ENCODE results near the gene UBE3D.
"Not testable (repeated sequence)": the region's sequence is repeated elsewhere in the genome, so short reads cannot be mapped to it uniquely, and the experiment has no call there.

UBE3D gene

DNA sequence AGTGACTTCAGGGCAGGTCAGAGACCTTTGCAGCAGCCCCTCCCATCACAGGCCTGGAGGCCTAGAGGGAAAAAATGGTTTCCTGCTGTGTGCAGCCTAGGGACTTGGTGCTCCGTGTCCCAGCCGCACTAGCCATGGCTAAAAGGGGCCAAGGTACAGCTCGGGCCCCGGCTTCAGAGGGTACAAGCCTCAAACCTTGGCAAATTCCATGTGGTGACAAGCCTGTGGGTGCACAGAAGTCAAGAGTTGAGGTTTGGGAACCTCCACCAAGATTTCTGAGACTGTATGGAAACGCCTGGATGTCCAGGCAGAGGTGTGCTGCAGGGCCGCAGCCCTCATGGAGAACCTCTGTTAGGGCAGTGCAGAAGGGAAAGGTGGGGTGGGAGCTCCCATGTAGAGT, 34.0 kb downstream of the UBE3D start:
- H2BK15ac ChIP-seq (ENCODE audit: low read depth, poor library complexity, severe bottlenecking): no peak overlapping the region
- no peak overlapping the region for H2BK5ac ChIP-seq (ENCODE audit: low read depth, low read length, poor library complexity, severe bottlenecking)
- no peak overlapping the region for H3K4ac ChIP-seq (ENCODE audit: low read depth in 1 of 2, low read length in 2 of 2)
- H3K4me3 ChIP-seq (ENCODE audit: insufficient read depth in 1 of 2, low read depth in 1 of 2, low read length in 2 of 2): no peak overlapping the region
- no peak overlapping the region for H2AFZ ChIP-seq (ENCODE audit: low read depth, low read length)
- no peak overlapping the region for H2BK12ac ChIP-seq (ENCODE audit: low read length in 2 of 2)
- DNase-seq: no peak
- H3K4me1 ChIP-seq (ENCODE audit: control insufficient read depth, insufficient read depth, low read depth, low read length): no peaks in the 10 kb centered on the region
- 98% methylated on average over 6 of the region's 6 CpGs for WGBS
- no peak overlapping the region for H3K4me2 ChIP-seq (ENCODE audit: low read length, poor library complexity, severe bottlenecking)
- H3K14ac ChIP-seq (ENCODE audit: low read length in 2 of 2): no peak overlapping the region
- no peaks in the 10 kb centered on the region for H3K27me3 ChIP-seq (ENCODE audit: control insufficient read depth in 1 of 2, insufficient read depth in 1 of 2, low read length in 2 of 2)
- no peaks in the 10 kb centered on the region for H3K79me1 ChIP-seq (replicated peaks; ENCODE audit: low read length, poor library complexity, severe bottlenecking)
- peaks cover 18% of the 10 kb centered on the region for H3K9me3 ChIP-seq (ENCODE audit: control insufficient read depth, low read length)
- H3K18ac ChIP-seq (ENCODE audit: low read depth in 1 of 2, low read length in 2 of 2): no peak overlapping the region
- H2BK120ac ChIP-seq (ENCODE audit: low read depth, low read length): no peak overlapping the region
- H3K9ac ChIP-seq (ENCODE audit: low read length): no peak overlapping the region
- peaks cover 16 to 17% of the 10 kb centered on the region in 2 experiments for H3K36me3 ChIP-seq (ENCODE audit: control insufficient read depth in 1 of 2, insufficient read depth in 2 of 2, low read depth in 1 of 2, low read length in 2 of 2)
- H4K91ac ChIP-seq (ENCODE audit: low read length): no peak overlapping the region
- H2AK5ac ChIP-seq (ENCODE audit: low read length, severe bottlenecking): no peak overlapping the region
- no peak overlapping the region for H3K27ac ChIP-seq (ENCODE audit: low read length, poor library complexity, severe bottlenecking)
- no peak overlapping the region for H3K23ac ChIP-seq (ENCODE audit: low read length in 2 of 2)
- no peak overlapping the region for H4K8ac ChIP-seq (ENCODE audit: low read length)

DNA sequence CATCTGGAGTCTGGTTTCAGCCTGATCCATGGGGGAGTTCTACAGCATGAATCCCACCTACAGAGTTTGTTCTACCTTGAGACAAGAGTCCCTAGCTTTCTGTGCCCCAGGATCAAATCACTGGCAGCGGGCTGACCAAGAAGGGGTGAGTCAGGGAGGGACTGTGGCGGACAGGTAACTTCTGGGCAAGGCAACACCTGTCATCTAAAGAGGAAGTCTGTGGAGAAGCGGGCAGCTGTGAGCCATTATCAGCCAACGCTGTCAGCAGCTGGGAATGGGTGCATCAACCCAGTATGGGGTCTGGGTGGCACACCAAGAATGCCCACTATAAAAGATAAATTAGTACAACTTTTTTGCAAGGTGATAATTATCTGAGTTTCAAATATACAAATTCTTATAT, 45.9 kb downstream of the UBE3D start:
- H3K4me1 ChIP-seq (ENCODE audit: control insufficient read depth, insufficient read depth, low read depth, low read length): peaks cover 2% of the 10 kb centered on the region
- H4K91ac ChIP-seq (ENCODE audit: low read length): no peak overlapping the region
- H2BK12ac ChIP-seq (ENCODE audit: low read length in 2 of 2): no peak overlapping the region
- no peak overlapping the region for H3K18ac ChIP-seq (ENCODE audit: low read depth in 1 of 2, low read length in 2 of 2)
- WGBS: 85% methylated on average over 2 of the region's 4 CpGs
- H2AFZ ChIP-seq (ENCODE audit: low read depth, low read length): no peak overlapping the region
- no peak for DNase-seq
- H3K9ac ChIP-seq (ENCODE audit: low read length): no peak overlapping the region
- no peak overlapping the region for H2AK5ac ChIP-seq (ENCODE audit: low read length, severe bottlenecking)
- H3K14ac ChIP-seq (ENCODE audit: low read length in 2 of 2): no peak overlapping the region
- H3K27me3 ChIP-seq (ENCODE audit: control insufficient read depth in 1 of 2, insufficient read depth in 1 of 2, low read length in 2 of 2): no peaks in the 10 kb centered on the region
- H3K23ac ChIP-seq (ENCODE audit: low read length in 2 of 2): no peak overlapping the region
- H3K4me2 ChIP-seq (ENCODE audit: low read length, poor library complexity, severe bottlenecking): no peak overlapping the region
- H2BK120ac ChIP-seq (ENCODE audit: low read depth, low read length): no peak overlapping the region
- peaks cover 6 to 42% of the 10 kb centered on the region in 2 experiments for H3K36me3 ChIP-seq (ENCODE audit: control insufficient read depth in 1 of 2, insufficient read depth in 2 of 2, low read depth in 1 of 2, low read length in 2 of 2)
- H3K4me3 ChIP-seq (ENCODE audit: insufficient read depth in 1 of 2, low read depth in 1 of 2, low read length in 2 of 2): no peak overlapping the region
- H2BK5ac ChIP-seq (ENCODE audit: low read depth, low read length, poor library complexity, severe bottlenecking): no peak overlapping the region
- H4K8ac ChIP-seq (ENCODE audit: low read length): no peak overlapping the region
- H3K79me1 ChIP-seq (replicated peaks; ENCODE audit: low read length, poor library complexity, severe bottlenecking): peaks cover 3% of the 10 kb centered on the region
- no peak overlapping the region for H3K4ac ChIP-seq (ENCODE audit: low read depth in 1 of 2, low read length in 2 of 2)
- H3K9me3 ChIP-seq (ENCODE audit: control insufficient read depth, low read length): peaks cover 12% of the 10 kb centered on the region
- no peak overlapping the region for H2BK15ac ChIP-seq (ENCODE audit: low read depth, poor library complexity, severe bottlenecking)
- H3K27ac ChIP-seq (ENCODE audit: low read length, poor library complexity, severe bottlenecking): no peak overlapping the region

DNA sequence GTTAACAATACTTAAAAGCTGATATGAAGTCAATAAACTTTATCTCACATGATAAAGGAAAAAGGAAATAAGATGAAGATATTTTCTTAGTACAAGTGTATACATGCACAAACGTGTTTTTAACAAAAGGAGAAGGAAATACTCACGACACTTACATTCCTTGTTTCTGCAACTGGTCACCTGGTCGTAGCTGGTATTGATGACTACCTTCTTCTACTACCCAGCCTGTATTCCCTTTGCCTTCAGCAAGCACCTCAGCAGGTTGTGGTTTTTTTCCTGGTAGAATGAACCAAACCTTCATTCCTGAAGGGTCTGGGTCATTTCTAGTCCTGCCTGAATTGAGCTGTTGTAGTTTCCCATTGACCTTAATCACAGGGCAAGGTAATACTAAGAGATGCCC, 54.5 kb downstream of the UBE3D start:
- H2BK5ac ChIP-seq (ENCODE audit: low read depth, low read length, poor library complexity, severe bottlenecking); H3K18ac ChIP-seq (ENCODE audit: low read depth in 1 of 2, low read length in 2 of 2); H3K9ac ChIP-seq (ENCODE audit: low read length); H4K8ac ChIP-seq (ENCODE audit: low read length); H4K91ac ChIP-seq (ENCODE audit: low read length); H2BK15ac ChIP-seq (ENCODE audit: low read depth, poor library complexity, severe bottlenecking); H2AFZ ChIP-seq (ENCODE audit: low read depth, low read length); H3K14ac ChIP-seq (ENCODE audit: low read length in 2 of 2); H2BK12ac ChIP-seq (ENCODE audit: low read length in 2 of 2); H3K4ac ChIP-seq (ENCODE audit: low read depth in 1 of 2, low read length in 2 of 2); H3K4me1 ChIP-seq (ENCODE audit: control insufficient read depth, insufficient read depth, low read depth, low read length); H3K79me1 ChIP-seq (replicated peaks; ENCODE audit: low read length, poor library complexity, severe bottlenecking); H3K27me3 ChIP-seq (ENCODE audit: control insufficient read depth in 1 of 2, insufficient read depth in 1 of 2, low read length in 2 of 2); H3K4me2 ChIP-seq (ENCODE audit: low read length, poor library complexity, severe bottlenecking); H2AK5ac ChIP-seq (ENCODE audit: low read length, severe bottlenecking); H3K4me3 ChIP-seq (ENCODE audit: insufficient read depth in 1 of 2, low read depth in 1 of 2, low read length in 2 of 2); DNase-seq; H2BK120ac ChIP-seq (ENCODE audit: low read depth, low read length); H3K27ac ChIP-seq (ENCODE audit: low read length, poor library complexity, severe bottlenecking); H3K23ac ChIP-seq (ENCODE audit: low read length in 2 of 2): not testable (repeated sequence)
- Histone ChIP-seq H3K36me3 (ENCODE audit: control insufficient read depth in 1 of 2, insufficient read depth in 2 of 2, low read depth in 1 of 2, low read length in 2 of 2) (peaks cover 8 to 20% of the 10 kb centered on the region in 2 experiments), H3K9me3 (ENCODE audit: control insufficient read depth, low read length) (peaks cover 15% of the 10 kb centered on the region)
- WGBS: 98% methylated on average over 3 of the region's 3 CpGs

DNA sequence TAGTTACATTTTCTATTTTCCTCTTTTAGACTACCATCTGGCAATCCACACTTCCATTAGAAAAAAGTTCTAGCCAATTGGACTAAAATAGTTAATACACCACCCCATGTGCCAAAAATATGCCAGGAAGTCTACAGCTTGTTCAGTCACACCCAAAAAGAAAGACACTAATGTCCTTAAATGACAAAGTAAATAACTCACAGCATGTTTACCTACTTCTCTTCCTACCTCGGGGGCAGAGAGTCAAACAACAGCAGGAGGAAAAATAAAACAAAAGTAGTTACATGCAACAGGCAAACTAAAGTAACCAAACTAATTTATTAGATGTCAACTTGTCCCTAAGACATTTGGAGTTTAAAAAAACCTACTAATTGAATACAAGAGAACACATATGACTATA, 57.0 kb downstream of the UBE3D start:
- Histone ChIP-seq H3K9ac (ENCODE audit: low read length) (no peak overlapping the region), H3K27me3 (ENCODE audit: control insufficient read depth in 1 of 2, insufficient read depth in 1 of 2, low read length in 2 of 2) (no peaks in the 10 kb centered on the region), H2BK5ac (ENCODE audit: low read depth, low read length, poor library complexity, severe bottlenecking) (no peak overlapping the region), H2BK12ac (ENCODE audit: low read length in 2 of 2) (no peak overlapping the region), H3K9me3 (ENCODE audit: control insufficient read depth, low read length) (no peaks in the 10 kb centered on the region), H3K4me2 (ENCODE audit: low read length, poor library complexity, severe bottlenecking) (no peak overlapping the region), H3K27ac (ENCODE audit: low read length, poor library complexity, severe bottlenecking) (no peak overlapping the region), H3K4ac (ENCODE audit: low read depth in 1 of 2, low read length in 2 of 2) (no peak overlapping the region), H3K79me1 (replicated peaks; ENCODE audit: low read length, poor library complexity, severe bottlenecking) (peaks cover 1% of the 10 kb centered on the region), H3K4me3 (ENCODE audit: insufficient read depth in 1 of 2, low read depth in 1 of 2, low read length in 2 of 2) (no peak overlapping the region), H3K4me1 (ENCODE audit: control insufficient read depth, insufficient read depth, low read depth, low read length) (no peaks in the 10 kb centered on the region), H3K23ac (ENCODE audit: low read length in 2 of 2) (no peak overlapping the region), H3K36me3 (ENCODE audit: control insufficient read depth in 1 of 2, insufficient read depth in 2 of 2, low read depth in 1 of 2, low read length in 2 of 2) (peaks cover 5 to 12% of the 10 kb centered on the region in 2 experiments), H3K14ac (ENCODE audit: low read length in 2 of 2) (no peak overlapping the region), H2AFZ (ENCODE audit: low read depth, low read length) (no peak overlapping the region), H4K91ac (ENCODE audit: low read length) (no peak overlapping the region), H2BK120ac (ENCODE audit: low read depth, low read length) (no peak overlapping the region), H4K8ac (ENCODE audit: low read length) (no peak overlapping the region), H3K18ac (ENCODE audit: low read depth in 1 of 2, low read length in 2 of 2) (no peak overlapping the region), H2BK15ac (ENCODE audit: low read depth, poor library complexity, severe bottlenecking) (no peak overlapping the region), H2AK5ac (ENCODE audit: low read length, severe bottlenecking) (no peak overlapping the region)
- WGBS: 29% methylated on average over 1 of the region's 1 CpG
- DNase-seq: no peak

Measured in mesenchymal stem cell (in vitro differentiated cells and primary cell).